PC-3 (cell line): Measurements from ENCODE around the gene FUS. TPM values are rescaled to one million over a fixed set of nuclear protein-coding genes. Genes with fewer than 3 reads are reported as not detected.

Source experiments
- ATAC-seq: fragments of 200-7000 bp; cut with Tn5 transposase; 2 replicates; pipeline ENCODE4 v1.9.1; 2020; ENCODE audit warnings: mild to moderate bottlenecking, moderate library complexity
- BruUV-seq: library from RNA; stranded (reverse); fragments of 400-500 nt; replicated peaks from 2 replicates; lab custom pipeline; 2021; lab: Mats Ljungman, UMichigan
- CTCF ChIA-PET: fragments of 300-600 bp; sonication (Branson Sonifier 250); formaldehyde crosslinking; loops from one replicate; lab custom pipeline; 2022; ENCODE audit warnings: antibody characterized with exemption; lab: Charles Lee
- POLR2A ChIA-PET: fragments of 300-600 bp; sonication (Branson Sonifier 250); formaldehyde crosslinking; loops from one replicate; lab custom pipeline; 2022; ENCODE audit warnings: antibody characterized with exemption; ENCODE audit not compliant: unreplicated experiment; lab: Charles Lee
- DNase-seq: peaks from one replicate; pipeline ENCODE4 v3.0.0-alpha.2; 2015
- H2AFZ ChIP-seq: fragments of 300-600 bp; sonication (generic); 2 replicates; pipeline ENCODE4 v1.6.0; 2016; ENCODE audit warnings: antibody characterized with exemption, low read length
- H3F3A ChIP-seq: fragments of 300-600 bp; sonication (generic); one replicate; pipeline ENCODE4 v1.6.0; 2017; ENCODE audit warnings: antibody characterized with exemption, low read length, control low read depth, mild to moderate bottlenecking; ENCODE audit not compliant: unreplicated experiment
- H3K27ac ChIP-seq: fragments of 300-600 bp; sonication (generic); 2 replicates; pipeline ENCODE4 v1.5.1; 2016; ENCODE audit warnings: mild to moderate bottlenecking, low read length
- H3K27me3 ChIP-seq: fragments of 300-600 bp; sonication (generic); 2 replicates; pipeline ENCODE4 v1.6.1; 2016; ENCODE audit warnings: low read length, mixed read lengths
- H3K36me3 ChIP-seq: fragments of 300-600 bp; sonication (generic); 2 replicates; pipeline ENCODE4 v1.6.1; 2016; ENCODE audit warnings: low read depth, mixed run types, low read length, mixed read lengths
- H3K4me1 ChIP-seq: fragments of 300-600 bp; sonication (generic); 2 replicates; pipeline ENCODE4 v1.5.1; 2016; ENCODE audit warnings: low read length; ENCODE audit not compliant: insufficient read depth
- H3K4me2 ChIP-seq: fragments of 300-600 bp; sonication (generic); 2 replicates; pipeline ENCODE4 v1.6.0; 2016; ENCODE audit warnings: low read length
- H3K4me3 ChIP-seq: fragments of 300-600 bp; sonication (generic); 2 replicates; pipeline ENCODE4 v1.5.1; 2016; ENCODE audit warnings: mild to moderate bottlenecking, low read length, mixed read lengths
- H3K79me2 ChIP-seq: fragments of 300-600 bp; sonication (generic); 2 replicates; pipeline ENCODE4 v1.6.1; 2017; ENCODE audit warnings: low read length, mixed read lengths
- H3K9ac ChIP-seq: fragments of 300-600 bp; sonication (generic); 2 replicates; pipeline ENCODE4 v1.6.0; 2016; ENCODE audit warnings: mild to moderate bottlenecking, low read length
- H3K9me2 ChIP-seq: fragments of 300-600 bp; sonication (generic); replicated peaks from 2 replicates; pipeline ENCODE4 v1.6.1; 2016; ENCODE audit warnings: mixed run types, low read length, mixed read lengths
- H3K9me3 ChIP-seq: fragments of 300-600 bp; sonication (generic); 2 replicates; pipeline ENCODE4 v1.6.1; 2016; ENCODE audit warnings: low read length, mixed read lengths
- H4K20me1 ChIP-seq: fragments of 300-600 bp; sonication (generic); 2 replicates; pipeline ENCODE4 v1.6.1; 2016; ENCODE audit warnings: low read length, mixed read lengths
- EZH2 ChIP-seq: fragments of 300-600 bp; sonication (generic); IDR thresholded peaks from one replicate; pipeline ENCODE4 v1.6.1; 2017; ENCODE audit warnings: antibody characterized with exemption, mild to moderate bottlenecking, low read length; ENCODE audit not compliant: unreplicated experiment
- EZH2phosphoT487 ChIP-seq: fragments of 300-600 bp; sonication (generic); IDR thresholded peaks from 2 replicates; pipeline ENCODE4 v1.6.1; 2018; ENCODE audit warnings: mild to moderate bottlenecking, antibody characterized with exemption, low read length, borderline replicate concordance
- intact Hi-C: fragments of 100-400 bp; cut with micrococcal nuclease; formaldehyde crosslinking; loops from 2 replicates; pipeline ENCODE4 v1.9.0; 2023
- total RNA-seq: library from RNA; depleted of rRNA; stranded (reverse); fragments of >200 nt; gene quantifications from 2 replicates; pipeline ENCODE4 v1.2.3, GENCODE V29; 2014; rRNA removed
- TF ChIP-seq, protein P1 (sequence below): fragments of 300-600 bp; sonication (generic); conservative IDR thresholded peaks from 2 replicates; pipeline ENCODE4 v1.5.1; 2017; ENCODE audit warnings: antibody characterized with exemption, low read depth, mild to moderate bottlenecking, low read length

FUS gene
- total RNA-seq, 1 experiment from 2014 or later: 43.0 TPM

DNA sequence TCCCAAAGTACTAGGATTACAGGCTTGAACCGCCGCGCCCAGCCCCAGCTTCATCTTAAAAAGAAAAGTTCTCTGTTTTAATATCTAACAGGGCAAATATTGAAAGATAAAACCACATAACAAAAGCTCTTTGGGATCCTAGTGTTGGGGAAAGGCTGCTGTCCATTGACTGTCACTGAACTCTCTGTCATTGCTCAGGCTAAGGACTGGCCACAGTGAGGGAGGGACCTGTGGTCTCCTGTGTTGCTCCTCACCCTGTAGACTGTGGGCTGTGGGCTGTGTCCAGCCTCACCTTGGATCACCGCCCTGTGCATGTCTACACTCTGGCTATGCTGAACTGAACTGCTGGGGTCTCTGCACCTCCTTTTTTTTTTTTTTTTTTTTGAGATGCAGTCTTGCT, 48.3 kb downstream of the FUS start:
- ChIA-PET POLR2A (no interaction called here), CTCF (no interaction called here)
- Histone ChIP-seq H3K4me2 (no peak overlapping the region), H2AFZ (no peak overlapping the region), H3K27ac (no peak overlapping the region), H3K79me2 (no peaks in the 10 kb centered on the region), H3K9me2 (no peaks in the 10 kb centered on the region), H3K4me3 (no peak overlapping the region), H4K20me1 (no peaks in the 10 kb centered on the region), H3K27me3 (no peaks in the 10 kb centered on the region), H3K36me3 (no peaks in the 10 kb centered on the region), H3K4me1 (no peaks in the 10 kb centered on the region), H3K9me3 (no peaks in the 10 kb centered on the region), H3K9ac (no peak overlapping the region), H3F3A (no peaks in the 10 kb centered on the region)
- intact Hi-C loops: no loop called here
- no TSS peak for BruUV-seq
- no peak for DNase-seq
- no peak for ATAC-seq
- no peak for TF ChIP-seq EZH2
- TF ChIP-seq, protein P1, sequence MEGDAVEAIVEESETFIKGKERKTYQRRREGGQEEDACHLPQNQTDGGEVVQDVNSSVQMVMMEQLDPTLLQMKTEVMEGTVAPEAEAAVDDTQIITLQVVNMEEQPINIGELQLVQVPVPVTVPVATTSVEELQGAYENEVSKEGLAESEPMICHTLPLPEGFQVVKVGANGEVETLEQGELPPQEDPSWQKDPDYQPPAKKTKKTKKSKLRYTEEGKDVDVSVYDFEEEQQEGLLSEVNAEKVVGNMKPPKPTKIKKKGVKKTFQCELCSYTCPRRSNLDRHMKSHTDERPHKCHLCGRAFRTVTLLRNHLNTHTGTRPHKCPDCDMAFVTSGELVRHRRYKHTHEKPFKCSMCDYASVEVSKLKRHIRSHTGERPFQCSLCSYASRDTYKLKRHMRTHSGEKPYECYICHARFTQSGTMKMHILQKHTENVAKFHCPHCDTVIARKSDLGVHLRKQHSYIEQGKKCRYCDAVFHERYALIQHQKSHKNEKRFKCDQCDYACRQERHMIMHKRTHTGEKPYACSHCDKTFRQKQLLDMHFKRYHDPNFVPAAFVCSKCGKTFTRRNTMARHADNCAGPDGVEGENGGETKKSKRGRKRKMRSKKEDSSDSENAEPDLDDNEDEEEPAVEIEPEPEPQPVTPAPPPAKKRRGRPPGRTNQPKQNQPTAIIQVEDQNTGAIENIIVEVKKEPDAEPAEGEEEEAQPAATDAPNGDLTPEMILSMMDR: no peak

DNA sequence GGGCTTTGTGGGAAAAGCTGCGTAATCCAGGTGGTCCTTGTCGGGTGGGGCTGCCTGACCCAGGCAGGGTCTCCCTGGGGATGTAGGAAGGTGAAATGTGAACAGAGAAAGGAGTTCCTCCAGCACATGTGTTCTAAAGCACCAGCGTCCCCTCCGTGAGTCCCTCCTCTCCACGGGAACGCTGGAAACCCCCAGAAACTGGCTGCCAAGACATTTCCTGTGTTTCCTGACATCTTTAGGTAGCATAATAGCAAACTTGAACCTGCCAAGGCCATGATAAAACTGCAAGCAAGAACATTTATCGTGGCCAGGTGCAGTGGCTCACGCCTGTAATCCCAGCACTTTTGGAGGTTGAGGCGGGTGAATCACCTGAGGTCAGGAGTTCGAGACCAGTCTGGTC, 49.6 kb downstream of the FUS start:
- no TSS peak for BruUV-seq
- H3K4me1 ChIP-seq: no peaks in the 10 kb centered on the region
- H3K9me2 ChIP-seq: no peaks in the 10 kb centered on the region
- no peaks in the 10 kb centered on the region for H3K27me3 ChIP-seq
- H3K4me3 ChIP-seq: no peak overlapping the region
- H3K9ac ChIP-seq: no peak overlapping the region
- H2AFZ ChIP-seq: no peak overlapping the region
- no peak overlapping the region for H3K4me2 ChIP-seq
- no peaks in the 10 kb centered on the region for H3K79me2 ChIP-seq
- CTCF ChIA-PET: no interaction called here
- no peaks in the 10 kb centered on the region for H3F3A ChIP-seq
- H3K27ac ChIP-seq: no peak overlapping the region
- no peaks in the 10 kb centered on the region for H3K36me3 ChIP-seq
- H3K9me3 ChIP-seq: no peaks in the 10 kb centered on the region
- no peak for TF ChIP-seq EZH2phosphoT487
- ATAC-seq: no peak
- DNase-seq: no peak
- H4K20me1 ChIP-seq: no peaks in the 10 kb centered on the region
- POLR2A ChIA-PET: no interaction called here
- intact Hi-C loops: no loop called here

DNA sequence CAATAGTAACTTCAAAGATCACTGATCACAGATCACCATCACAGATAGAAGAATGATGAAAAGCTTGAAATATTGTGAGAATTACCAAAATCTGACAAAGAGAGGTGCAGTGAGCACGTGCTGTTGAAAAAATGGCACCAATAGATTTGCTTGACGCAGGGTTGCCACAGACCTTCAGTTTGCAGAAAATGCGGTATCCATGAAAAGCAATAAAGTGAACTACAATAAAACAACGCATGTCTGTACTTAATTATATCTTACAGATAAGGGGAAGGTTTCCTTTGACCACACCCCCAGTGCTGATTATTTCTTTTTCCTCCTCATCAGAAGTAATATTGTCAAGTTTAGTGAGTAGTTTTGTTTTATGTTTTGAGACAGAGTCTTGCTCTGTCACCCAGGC, 58.1 kb downstream of the FUS start:
- Histone ChIP-seq H3K4me3 (no peak overlapping the region), H3K36me3 (no peaks in the 10 kb centered on the region), H3K27me3 (no peaks in the 10 kb centered on the region), H4K20me1 (no peaks in the 10 kb centered on the region), H3K4me1 (no peaks in the 10 kb centered on the region), H3K9ac (no peak overlapping the region), H3K27ac (no peak overlapping the region), H3K4me2 (no peak overlapping the region), H3K79me2 (no peaks in the 10 kb centered on the region), H3F3A (no peaks in the 10 kb centered on the region), H2AFZ (no peak overlapping the region), H3K9me2 (no peaks in the 10 kb centered on the region), H3K9me3 (no peaks in the 10 kb centered on the region)
- BruUV-seq: no TSS peak
- ATAC-seq (no peak), DNase-seq (no peak)
- CTCF ChIA-PET: no interaction called here
- intact Hi-C loops: no loop called here
- POLR2A ChIA-PET: no interaction called here
- no peak for TF ChIP-seq EZH2phosphoT487
- TF ChIP-seq EZH2: no peak
- TF ChIP-seq, protein P1: no peak

Other genes starting within 250 kb of the FUS start
- gene ORAI3, start 231.1 kb upstream of the FUS start, total RNA-seq: 3.6 and 5.7 TPM in 2 replicates
- gene SETD1A, start 222.4 kb upstream of the FUS start, total RNA-seq: 7.9 and 8.6 TPM in 2 replicates
- 12.0 and 16.3 TPM in 2 replicates for gene HSD3B7, start 194.9 kb upstream of the FUS start, total RNA-seq
- 1.5 and 2.4 TPM in 2 replicates for gene STX1B, start 169.5 kb upstream of the FUS start, total RNA-seq
- gene STX4, start 146.6 kb upstream of the FUS start, total RNA-seq: 27.4 and 36.1 TPM in 2 replicates
- gene ZNF668, start 105.9 kb upstream of the FUS start, total RNA-seq: 15.6 and 19.2 TPM in 2 replicates
- gene ZNF646, start 105.7 kb upstream of the FUS start, total RNA-seq: 5.5 and 8.5 TPM in 2 replicates
- gene PRSS53, start 91.2 kb upstream of the FUS start, total RNA-seq: 3.8 and 5.8 TPM in 2 replicates
- gene VKORC1, start 85.3 kb upstream of the FUS start, total RNA-seq: 105 and 127 TPM in 2 replicates
- 47.7 and 69.1 TPM in 2 replicates for gene BCKDK, start 71.8 kb upstream of the FUS start, total RNA-seq
- 25.3 and 35.1 TPM in 2 replicates for gene KAT8, start 62.5 kb upstream of the FUS start, total RNA-seq
- 18.0 and 23.4 TPM in 2 replicates for gene PRSS8, start 44.4 kb upstream of the FUS start, total RNA-seq
- gene PRSS36, start 30.1 kb upstream of the FUS start, total RNA-seq: 0.51 TPM in 1 of 2 replicates, not detected in the other
- gene PYCARD, start 22.6 kb downstream of the FUS start, total RNA-seq: 16.5 and 29.8 TPM in 2 replicates
- gene TRIM72, start 34.0 kb downstream of the FUS start, total RNA-seq: not detected in 2 replicates
- gene PYDC1, start 37.0 kb downstream of the FUS start, total RNA-seq: not detected in 2 replicates
- gene ITGAM, start 79.8 kb downstream of the FUS start, total RNA-seq: not detected in 2 replicates
- not detected in 2 replicates for gene ITGAX, start 175.0 kb downstream of the FUS start, total RNA-seq
- not detected in 2 replicates for gene ITGAD, start 213.2 kb downstream of the FUS start, total RNA-seq
- not detected in 2 replicates for gene COX6A2, start 248.2 kb downstream of the FUS start, total RNA-seq